H1 (cell line): ENCODE data around the gene SEMA3B. TPM values are rescaled to one million over a fixed set of nuclear protein-coding genes. Genes with fewer than 3 reads are reported as not detected.
A peak's percentile ranks its signal among the peaks of the same experiment; 100 is the strongest.

ENCODE experiments used
- ASH2L ChIP-seq: fragments of 200-600, 300-600 bp; sonication (generic); IDR thresholded peaks from one replicate; pipeline ENCODE4 v1.7.1; 2017; ENCODE audit warnings: low read length
- ATF3 ChIP-seq: IDR thresholded peaks from 2 replicates; pipeline ENCODE4 v1.6.1; 2011; ENCODE audit warnings: low read depth, mild to moderate bottlenecking, low read length; ENCODE audit not compliant: insufficient read depth
- BACH1 ChIP-seq: IDR thresholded peaks from 2 replicates; pipeline ENCODE4 v1.6.1; 2012; ENCODE audit warnings: low read length, improper control_type of control experiment
- CBX5 ChIP-seq: fragments of 300-800, 300-1000 bp; sonication (generic); IDR thresholded peaks from 2 replicates; pipeline ENCODE4 v1.7.1; 2016; ENCODE audit warnings: antibody characterized with exemption, low read length, low read depth
- CREB1 ChIP-seq: IDR thresholded peaks from 2 replicates; pipeline ENCODE4 v1.6.1; 2012; ENCODE audit warnings: inconsistent platforms
- CTBP2 ChIP-seq: IDR thresholded peaks from 2 replicates; pipeline ENCODE4 v1.7.0; 2011; ENCODE audit warnings: borderline replicate concordance, mild to moderate bottlenecking, moderate library complexity, mixed read lengths, low read length; ENCODE audit not compliant: insufficient read depth, insufficient read length
- CTCF ChIP-seq, 3 experiments: IDR thresholded peaks; 1 replicate in 2 of 3; 2 replicates in 1 of 3; pipeline versions ENCODE4 v1.5.1 to v1.6.1; 2011; ENCODE audit warnings: low read length in 3 of 3, mild to moderate bottlenecking in 3 of 3, inconsistent platforms in 2 of 3, low read depth in 1 of 3, moderate library complexity in 1 of 3; ENCODE audit not compliant: insufficient read depth in 1 of 3; ENCODE audit errors: control extremely low read depth in 1 of 3
- E2F6 ChIP-seq: IDR thresholded peaks from 2 replicates; pipeline ENCODE4 v1.6.1; 2012; ENCODE audit warnings: inconsistent platforms
- EP300 ChIP-seq, 2 experiments: IDR thresholded peaks; 1 replicate in 1 of 2; 2 replicates in 1 of 2; pipeline ENCODE4 v1.6.1; 2011 to 2012; ENCODE audit warnings: low read depth in 2 of 2, low read length in 2 of 2, mild to moderate bottlenecking in 2 of 2, borderline replicate concordance in 1 of 2, inconsistent platforms in 1 of 2, moderate library complexity in 1 of 2
- JUND ChIP-seq: IDR thresholded peaks from 2 replicates; pipeline ENCODE4 v1.6.1; 2011; ENCODE audit warnings: mild to moderate bottlenecking, improper control_type of control experiment, low read length
- KDM1A ChIP-seq: fragments of 200-600, 300-600 bp; sonication (generic); IDR thresholded peaks from 2 replicates; pipeline ENCODE4 v1.7.1; 2016; ENCODE audit warnings: mild to moderate bottlenecking, low read length, borderline replicate concordance
- KDM5A ChIP-seq: fragments of 200-600 bp; IDR thresholded peaks from 2 replicates; pipeline ENCODE4 v1.7.1; 2012; ENCODE audit warnings: mild to moderate bottlenecking, low read length, inconsistent platforms, mixed read lengths
- NANOG ChIP-seq: IDR thresholded peaks from 2 replicates; pipeline ENCODE4 v1.6.1; 2011; ENCODE audit warnings: low read length, low read depth, mild to moderate bottlenecking, inconsistent platforms; ENCODE audit not compliant: insufficient read depth, poor library complexity, severe bottlenecking
- NRF1 ChIP-seq: IDR thresholded peaks from 2 replicates; pipeline ENCODE4 v1.6.1; 2011; ENCODE audit warnings: mild to moderate bottlenecking, low read depth, low read length, improper control_type of control experiment
- POLR2A ChIP-seq, 2 experiments: IDR thresholded peaks; 1 replicate in 1 of 2; 2 replicates in 1 of 2; pipeline ENCODE4 v1.6.1; 2011; ENCODE audit warnings: low read depth in 2 of 2, low read length in 2 of 2, mild to moderate bottlenecking in 2 of 2; ENCODE audit errors: control extremely low read depth in 1 of 2
- RBBP5 ChIP-seq: IDR thresholded peaks from 2 replicates; pipeline ENCODE4 v1.7.1; 2012; ENCODE audit warnings: low read depth, mild to moderate bottlenecking, inconsistent platforms, low read length, moderate library complexity, borderline replicate concordance
- SIRT6 ChIP-seq: IDR thresholded peaks from one replicate; pipeline ENCODE4 v1.7.1; 2012; ENCODE audit warnings: low read length, inconsistent platforms
- SP2 ChIP-seq: IDR thresholded peaks from 2 replicates; pipeline ENCODE4 v1.6.1; 2012; ENCODE audit warnings: mild to moderate bottlenecking, low read length, inconsistent platforms
- SRF ChIP-seq: IDR thresholded peaks from 2 replicates; pipeline ENCODE4 v1.6.1; 2011; ENCODE audit warnings: mild to moderate bottlenecking, low read depth, low read length, moderate library complexity
- TAF7 ChIP-seq: optimal IDR thresholded peaks from 2 replicates; pipeline ENCODE3; 2011; ENCODE audit warnings: low read depth, mild to moderate bottlenecking, inconsistent platforms, low read length, moderate library complexity, borderline replicate concordance
- TCF12 ChIP-seq: IDR thresholded peaks from 2 replicates; pipeline ENCODE4 v1.6.1; 2011; ENCODE audit warnings: low read depth, mild to moderate bottlenecking, low read length
- TEAD4 ChIP-seq: IDR thresholded peaks from 2 replicates; pipeline ENCODE4 v1.6.1; 2012; ENCODE audit warnings: low read depth, low read length, inconsistent platforms, mixed read lengths
- ZNF274 ChIP-seq: IDR thresholded peaks from 2 replicates; pipeline ENCODE4 v1.7.0; 2012; ENCODE audit warnings: low read length, borderline replicate concordance; ENCODE audit errors: extremely low read depth
- polyA plus RNA-seq, 7 experiments: library from polyadenylated mRNA; depleted of rRNA in 3 of 7; stranded (reverse) in 5 of 7; unstranded in 2 of 7; fragments of >200 nt in 5 of 7; fragments of 200-250 nt in 2 of 7; gene quantifications; 1 replicate in 5 of 7; 2 replicates in 1 of 7; 4 replicates in 1 of 7; pipeline versions ENCODE4 v1.2.1 to v1.2.3, GENCODE V29; 2011 to 2013; ENCODE audit warnings: missing spikeins in 2 of 7, mixed read lengths in 2 of 7
- total RNA-seq: library from RNA; stranded (reverse); fragmentation: NEBNext Ultra II Directional; extraction: Animal tissue kit (Norgen Biotek cat#: 25700); gene quantifications from 2 replicates; pipeline ENCODE4 v1.2.1, GENCODE V29; 2021

Gene SEMA3B
- total and polyA plus RNA-seq, 2 of the 8 experiments (the other 6 are each of a cell fraction or from before 2014, with no cell fraction given) = 3.0 to 4.7 TPM

GRCh38 chr3:50241163-50241562 is 27.8 kb upstream of the SEMA3B start (continued):
- TF ChIP-seq CTCF (IDR thresholded peaks at IDR 0.05; ENCODE audit: control extremely low read depth in 1 of 3, insufficient read depth in 1 of 3, low read depth in 1 of 3, low read length in 3 of 3) (no peak), TAF7 (no peak), CTBP2 (peak; percentile 46), SRF (no peak), TEAD4 (no peak), JUND (no peak), ATF3 (no peak), KDM1A (peak; percentile 11; the same call in 1 of the 2 replicates), CBX5 (no peak), ASH2L (peak; percentile 83), POLR2A (IDR thresholded peaks at IDR 0.05; ENCODE audit: control extremely low read depth in 1 of 2, low read depth in 2 of 2, low read length in 2 of 2) (peak in 1 of 2 experiments; percentile 49; a peak in 2 of 3 replicates), ZNF274 (no peak), NANOG (peak; percentile 18), EP300 (IDR thresholded peaks at IDR 0.05; ENCODE audit: borderline replicate concordance in 1 of 2, low read depth in 2 of 2, low read length in 2 of 2) (peak in 1 of 2 experiments; percentile 85; a peak in 1 of 3 replicates), SP2 (no peak), SIRT6 (no peak), CREB1 (no peak), KDM5A (no peak), NRF1 (no peak), TCF12 (0 out of 2 replicates have a peak, but pooled peaks have one; percentile 48), BACH1 (no peak), RBBP5 (peak; percentile 91), E2F6 (no peak)
